DND-41 (cell line): ENCODE data around the gene LGR6.

Source experiments
- EZH2 ChIP-seq: IDR thresholded peaks from 3 replicates; pipeline ENCODE4 v1.6.1; 2012; ENCODE audit warnings: borderline replicate concordance, low read depth, mild to moderate bottlenecking, moderate library complexity, low read length, inconsistent platforms; ENCODE audit not compliant: severe bottlenecking
- TF ChIP-seq, protein P1 (sequence below): IDR thresholded peaks from 2 replicates; pipeline ENCODE4 v1.5.1; 2012; ENCODE audit warnings: borderline replicate concordance, low read length, moderate library complexity, mild to moderate bottlenecking; ENCODE audit not compliant: poor library complexity, severe bottlenecking; ENCODE audit errors: extremely low read depth

DNA sequence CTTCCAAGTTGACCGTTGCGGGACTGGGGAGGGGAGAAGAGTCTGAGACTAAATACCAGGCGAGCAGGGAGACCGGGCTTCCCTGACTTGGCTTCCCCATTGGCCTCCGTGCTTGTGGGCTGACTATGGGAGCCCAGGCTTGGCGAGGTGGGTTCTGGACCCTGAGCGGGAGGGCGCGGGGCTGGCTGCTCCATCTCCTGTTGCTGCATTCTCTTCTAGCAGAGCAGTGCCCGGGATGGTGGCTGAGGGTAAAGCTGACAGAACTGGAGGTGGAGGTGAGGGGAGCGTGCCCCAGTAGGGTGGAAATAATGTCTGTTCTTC lies 689 bp downstream of the LGR6 start:
- TF ChIP-seq, protein P1, sequence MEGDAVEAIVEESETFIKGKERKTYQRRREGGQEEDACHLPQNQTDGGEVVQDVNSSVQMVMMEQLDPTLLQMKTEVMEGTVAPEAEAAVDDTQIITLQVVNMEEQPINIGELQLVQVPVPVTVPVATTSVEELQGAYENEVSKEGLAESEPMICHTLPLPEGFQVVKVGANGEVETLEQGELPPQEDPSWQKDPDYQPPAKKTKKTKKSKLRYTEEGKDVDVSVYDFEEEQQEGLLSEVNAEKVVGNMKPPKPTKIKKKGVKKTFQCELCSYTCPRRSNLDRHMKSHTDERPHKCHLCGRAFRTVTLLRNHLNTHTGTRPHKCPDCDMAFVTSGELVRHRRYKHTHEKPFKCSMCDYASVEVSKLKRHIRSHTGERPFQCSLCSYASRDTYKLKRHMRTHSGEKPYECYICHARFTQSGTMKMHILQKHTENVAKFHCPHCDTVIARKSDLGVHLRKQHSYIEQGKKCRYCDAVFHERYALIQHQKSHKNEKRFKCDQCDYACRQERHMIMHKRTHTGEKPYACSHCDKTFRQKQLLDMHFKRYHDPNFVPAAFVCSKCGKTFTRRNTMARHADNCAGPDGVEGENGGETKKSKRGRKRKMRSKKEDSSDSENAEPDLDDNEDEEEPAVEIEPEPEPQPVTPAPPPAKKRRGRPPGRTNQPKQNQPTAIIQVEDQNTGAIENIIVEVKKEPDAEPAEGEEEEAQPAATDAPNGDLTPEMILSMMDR: no peak
- no peak for TF ChIP-seq EZH2
